ENCODE data around the gene ANLN. TPM values are rescaled to one million over a fixed set of nuclear protein-coding genes. Genes with fewer than 3 reads are reported as not detected.

ANLN gene, protein sequence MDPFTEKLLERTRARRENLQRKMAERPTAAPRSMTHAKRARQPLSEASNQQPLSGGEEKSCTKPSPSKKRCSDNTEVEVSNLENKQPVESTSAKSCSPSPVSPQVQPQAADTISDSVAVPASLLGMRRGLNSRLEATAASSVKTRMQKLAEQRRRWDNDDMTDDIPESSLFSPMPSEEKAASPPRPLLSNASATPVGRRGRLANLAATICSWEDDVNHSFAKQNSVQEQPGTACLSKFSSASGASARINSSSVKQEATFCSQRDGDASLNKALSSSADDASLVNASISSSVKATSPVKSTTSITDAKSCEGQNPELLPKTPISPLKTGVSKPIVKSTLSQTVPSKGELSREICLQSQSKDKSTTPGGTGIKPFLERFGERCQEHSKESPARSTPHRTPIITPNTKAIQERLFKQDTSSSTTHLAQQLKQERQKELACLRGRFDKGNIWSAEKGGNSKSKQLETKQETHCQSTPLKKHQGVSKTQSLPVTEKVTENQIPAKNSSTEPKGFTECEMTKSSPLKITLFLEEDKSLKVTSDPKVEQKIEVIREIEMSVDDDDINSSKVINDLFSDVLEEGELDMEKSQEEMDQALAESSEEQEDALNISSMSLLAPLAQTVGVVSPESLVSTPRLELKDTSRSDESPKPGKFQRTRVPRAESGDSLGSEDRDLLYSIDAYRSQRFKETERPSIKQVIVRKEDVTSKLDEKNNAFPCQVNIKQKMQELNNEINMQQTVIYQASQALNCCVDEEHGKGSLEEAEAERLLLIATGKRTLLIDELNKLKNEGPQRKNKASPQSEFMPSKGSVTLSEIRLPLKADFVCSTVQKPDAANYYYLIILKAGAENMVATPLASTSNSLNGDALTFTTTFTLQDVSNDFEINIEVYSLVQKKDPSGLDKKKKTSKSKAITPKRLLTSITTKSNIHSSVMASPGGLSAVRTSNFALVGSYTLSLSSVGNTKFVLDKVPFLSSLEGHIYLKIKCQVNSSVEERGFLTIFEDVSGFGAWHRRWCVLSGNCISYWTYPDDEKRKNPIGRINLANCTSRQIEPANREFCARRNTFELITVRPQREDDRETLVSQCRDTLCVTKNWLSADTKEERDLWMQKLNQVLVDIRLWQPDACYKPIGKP
- 4.4 and 236 TPM in 2 replicates for total RNA-seq

DNA sequence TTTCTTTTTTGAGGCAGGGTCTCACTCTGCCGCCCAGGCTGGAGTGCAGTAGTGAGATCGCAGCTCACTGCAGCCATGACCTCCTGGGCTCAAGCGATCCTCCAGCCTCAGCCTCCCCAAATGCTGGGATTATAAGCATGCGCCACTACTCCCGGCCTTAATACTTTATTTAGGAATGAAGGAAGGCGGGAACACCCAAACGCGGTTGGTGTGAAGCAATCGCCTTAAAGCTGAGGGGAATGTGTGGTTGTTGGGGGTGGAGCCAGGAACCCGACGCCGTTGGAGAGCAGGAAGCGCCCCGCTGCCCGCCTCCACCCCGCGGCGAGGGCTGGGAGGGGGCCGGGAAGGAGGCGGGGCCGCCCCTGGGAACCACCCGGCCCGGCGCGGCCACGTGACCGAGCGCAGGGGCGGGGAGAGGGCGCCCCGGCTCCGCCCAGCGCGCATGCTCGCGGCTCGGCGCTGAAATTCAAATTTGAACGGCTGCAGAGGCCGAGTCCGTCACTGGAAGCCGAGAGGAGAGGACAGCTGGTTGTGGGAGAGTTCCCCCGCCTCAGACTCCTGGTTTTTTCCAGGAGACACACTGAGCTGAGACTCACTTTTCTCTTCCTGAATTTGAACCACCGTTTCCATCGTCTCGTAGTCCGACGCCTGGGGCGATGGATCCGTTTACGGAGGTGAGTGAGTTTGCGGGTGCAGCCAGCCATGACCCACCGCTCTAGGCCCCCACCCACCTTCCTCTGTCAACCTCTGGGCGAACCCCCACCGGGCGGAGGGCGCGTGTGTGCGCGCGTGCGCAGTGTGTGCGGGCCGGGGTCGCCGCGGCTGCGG lies at the start of gene ANLN:
ANLN (plus strand) TSS at position 492 of the 828 bp plus-strand sequence; CDS start at position 657, 165 bp downstream.

Other genes with a start within 250 kb of the ANLN start
- gene EEPD1, start 236.6 kb upstream of the ANLN start, total RNA-seq, result 3.1 and 4.0 TPM in 2 replicates

All from placental pericyte (primary cell).